ENCODE data around the gene SLC35E4. TPM values are rescaled to one million over a fixed set of nuclear protein-coding genes. Genes with fewer than 3 reads are reported as not detected.
"Not testable (repeated sequence)": the region's sequence is repeated elsewhere in the genome, so short reads cannot be mapped to it uniquely, and the experiment has no call there.

Gene SLC35E4, protein sequence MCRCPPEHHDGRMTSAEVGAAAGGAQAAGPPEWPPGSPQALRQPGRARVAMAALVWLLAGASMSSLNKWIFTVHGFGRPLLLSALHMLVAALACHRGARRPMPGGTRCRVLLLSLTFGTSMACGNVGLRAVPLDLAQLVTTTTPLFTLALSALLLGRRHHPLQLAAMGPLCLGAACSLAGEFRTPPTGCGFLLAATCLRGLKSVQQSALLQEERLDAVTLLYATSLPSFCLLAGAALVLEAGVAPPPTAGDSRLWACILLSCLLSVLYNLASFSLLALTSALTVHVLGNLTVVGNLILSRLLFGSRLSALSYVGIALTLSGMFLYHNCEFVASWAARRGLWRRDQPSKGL
- 3.5 TPM for polyA plus RNA-seq (ENCODE audit: insufficient read length)

DNA sequence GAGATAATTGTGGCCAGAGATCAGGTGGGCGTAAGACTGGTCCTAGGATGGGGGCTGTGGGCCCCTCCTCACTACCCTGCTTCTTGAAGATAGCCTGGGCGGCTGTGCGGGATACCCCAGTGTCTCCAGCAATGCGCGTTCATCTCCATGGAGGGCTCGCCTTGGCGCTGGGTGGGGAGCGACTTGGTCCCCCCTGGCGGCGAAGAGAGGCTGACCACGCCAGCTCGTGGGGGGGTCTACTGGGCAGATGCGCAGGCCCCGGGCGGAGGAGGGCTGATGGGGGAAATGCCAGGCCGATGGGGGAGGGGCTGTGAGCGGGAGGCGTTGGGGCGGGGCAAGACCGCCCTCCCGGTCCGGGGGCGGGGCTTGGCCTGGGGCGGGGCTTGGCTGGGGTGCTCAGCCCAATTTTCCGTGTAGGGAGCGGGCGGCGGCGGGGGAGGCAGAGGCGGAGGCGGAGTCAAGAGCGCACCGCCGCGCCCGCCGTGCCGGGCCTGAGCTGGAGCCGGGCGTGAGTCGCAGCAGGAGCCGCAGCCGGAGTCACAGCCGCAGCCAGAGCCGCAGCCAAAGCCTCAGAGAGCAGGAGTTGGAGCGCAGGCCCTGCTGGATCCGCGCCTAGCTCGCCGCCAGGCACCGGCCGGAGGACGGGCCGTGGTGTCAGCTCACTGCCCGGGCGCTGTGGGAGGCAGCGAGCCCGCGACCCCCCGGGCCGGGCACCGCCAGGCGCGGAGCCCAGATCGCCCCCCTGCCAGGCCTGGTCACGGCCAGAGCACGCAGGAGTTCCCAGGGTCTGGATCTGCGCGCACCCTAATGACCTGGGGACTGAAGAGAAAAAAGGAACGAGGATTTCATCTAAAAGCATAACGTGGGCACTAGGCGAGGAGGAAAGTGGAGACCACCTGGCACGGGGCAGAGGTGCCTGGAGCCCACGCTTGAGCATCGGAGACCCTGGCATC, at the start of gene SLC35E4:
Gene SLC35E4, plus strand, starts transcription at position 509 of the 953 bp plus-strand sequence. CDS start 670 bp downstream, outside the sequence.
- DNase-seq (ENCODE audit: low read depth), result peak; percentile 28

DNA sequence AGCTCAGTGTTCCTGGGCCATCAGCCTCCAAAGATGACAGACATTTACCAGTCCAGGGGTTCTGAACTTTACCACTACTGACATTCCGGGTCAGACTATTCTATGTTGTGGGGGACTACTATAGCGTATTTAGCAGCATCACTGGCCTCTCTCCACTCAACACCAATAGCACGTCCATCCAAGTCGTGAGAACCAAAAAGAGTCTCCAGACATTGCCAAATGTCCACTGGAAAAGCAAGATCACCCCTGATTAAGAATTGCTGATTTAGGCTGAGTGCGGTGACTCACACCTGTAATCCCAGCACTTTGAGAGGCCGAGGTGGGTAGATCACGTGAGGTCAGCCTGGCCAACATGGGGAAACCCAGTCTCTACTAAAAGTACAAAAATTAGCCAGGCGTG, 49.2 kb upstream of the SLC35E4 start:
- DNase-seq (ENCODE audit: low read depth), result no peak

DNA sequence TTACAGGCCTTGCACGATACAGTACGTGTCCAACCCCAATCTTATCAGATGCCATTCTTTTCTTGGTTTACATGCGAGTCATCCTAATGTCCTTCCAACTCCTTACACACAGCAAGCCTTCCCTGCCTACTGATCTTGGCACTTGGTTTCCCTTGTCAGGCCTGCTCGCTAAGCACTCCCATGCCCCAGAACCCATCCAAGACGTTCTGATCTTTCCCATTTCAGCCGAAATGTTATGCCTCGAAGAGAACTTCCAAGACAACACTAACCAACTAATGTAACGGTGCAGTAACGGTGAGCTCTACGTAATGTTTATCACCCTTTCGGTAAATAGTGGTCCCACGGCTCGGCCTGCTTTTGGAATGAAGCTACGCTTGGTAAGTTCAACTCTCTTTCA, 44.4 kb upstream of the SLC35E4 start:
- DNase-seq (ENCODE audit: low read depth), result no peak

DNA sequence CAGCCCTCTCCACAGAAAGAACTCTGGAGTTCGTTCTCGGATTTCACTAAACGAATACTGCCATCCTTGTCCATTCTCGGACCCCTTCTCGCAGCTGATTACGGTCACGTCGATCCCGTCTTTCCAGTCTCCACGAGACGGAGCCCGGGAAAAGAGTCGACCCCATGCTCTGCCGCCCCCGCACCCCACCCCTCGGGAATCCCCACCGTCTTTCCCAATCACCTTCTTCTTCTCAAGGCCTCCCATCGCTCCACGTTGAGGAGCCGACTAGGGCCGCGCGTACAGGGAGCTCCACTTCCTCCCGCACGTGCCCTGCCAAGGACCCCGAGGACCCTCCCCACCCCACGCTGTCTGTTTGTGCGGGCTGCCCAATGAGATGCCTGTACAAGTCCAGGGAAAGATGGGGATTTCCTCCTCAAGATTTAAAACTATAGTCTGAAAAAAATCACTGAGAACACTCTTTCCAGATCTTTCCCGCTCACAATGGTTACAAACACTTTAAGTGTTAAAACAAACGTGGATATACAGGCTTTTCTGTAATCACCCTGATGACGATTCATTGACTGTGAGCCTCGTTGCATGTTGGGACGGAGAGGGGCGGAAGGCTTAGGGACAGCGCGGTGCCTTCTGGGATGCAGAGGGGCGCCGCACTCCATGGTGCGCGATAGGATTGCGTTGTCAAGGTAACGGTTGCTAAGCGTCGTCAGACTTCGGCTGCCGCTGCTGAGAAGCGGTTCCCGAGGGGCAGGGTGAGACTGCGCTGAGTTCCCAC, 43.8 kb upstream of the SLC35E4 start, which contains the start of gene PES1:
Gene PES1, minus strand, starts transcription at position 323 of the 772 bp plus-strand sequence. Its CDS starts 77 bp downstream, at position 246.
- peak; percentile 99 for DNase-seq (ENCODE audit: low read depth)

DNA sequence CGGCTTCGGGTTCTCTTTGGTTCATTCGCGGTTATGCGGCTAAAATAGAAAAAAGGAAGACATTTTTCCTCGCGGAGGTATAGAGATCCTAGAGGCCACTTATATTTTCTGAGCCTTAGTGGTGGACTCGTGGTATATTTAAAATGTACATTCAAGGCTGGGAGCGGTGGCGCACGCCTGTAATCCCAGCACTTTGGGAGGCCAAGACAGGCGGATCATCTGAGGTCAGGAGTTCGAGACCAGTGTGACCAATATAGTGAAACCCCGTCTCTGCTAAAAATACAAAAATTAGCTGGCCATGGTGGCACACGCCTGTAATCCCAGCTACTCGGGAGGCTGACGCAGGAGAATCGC, 43.2 kb upstream of the SLC35E4 start:
- not testable (repeated sequence) for DNase-seq (ENCODE audit: low read depth)

DNA sequence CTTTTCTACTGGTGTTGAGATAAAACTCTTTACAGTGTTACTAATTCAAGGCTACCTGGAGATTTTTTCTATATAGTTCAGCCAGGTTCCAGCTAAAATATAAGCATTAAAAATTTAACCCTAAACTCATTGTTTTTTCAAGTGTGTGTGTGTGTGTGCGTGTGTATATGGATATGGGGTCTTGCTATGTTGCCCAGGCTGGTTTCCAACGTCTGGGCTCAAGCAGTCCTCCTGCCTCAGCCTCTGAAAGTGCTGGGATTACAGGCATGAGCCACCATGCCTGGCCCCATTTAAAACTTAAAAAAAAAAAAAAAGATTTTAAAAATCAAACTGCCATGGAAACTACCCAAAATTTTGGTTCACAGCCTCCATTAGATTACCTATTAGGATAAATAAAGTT, 39.4 kb upstream of the SLC35E4 start:
- DNase-seq (ENCODE audit: low read depth), result no peak

DNA sequence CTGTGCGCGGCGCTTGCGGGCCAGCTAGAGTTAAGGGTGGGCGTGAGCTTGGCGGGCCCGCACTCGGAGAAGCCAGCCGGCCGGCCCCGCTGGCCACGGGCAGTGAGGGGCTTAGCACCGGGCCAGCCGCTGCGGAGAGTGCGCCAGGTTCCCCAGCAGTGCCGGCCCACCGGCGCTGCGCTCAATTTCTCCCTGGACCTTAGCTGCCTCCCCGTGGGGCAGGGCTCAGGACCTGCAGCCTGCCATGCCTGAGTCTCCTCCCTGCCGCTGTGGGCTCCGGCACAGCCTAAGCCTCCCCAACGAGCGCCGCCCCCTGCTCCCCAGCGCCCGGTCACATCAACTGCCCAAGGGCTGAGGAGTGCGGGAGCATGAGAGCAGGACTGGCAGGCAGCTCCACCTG, 38.7 kb upstream of the SLC35E4 start:
- no peak for DNase-seq (ENCODE audit: low read depth)

DNA sequence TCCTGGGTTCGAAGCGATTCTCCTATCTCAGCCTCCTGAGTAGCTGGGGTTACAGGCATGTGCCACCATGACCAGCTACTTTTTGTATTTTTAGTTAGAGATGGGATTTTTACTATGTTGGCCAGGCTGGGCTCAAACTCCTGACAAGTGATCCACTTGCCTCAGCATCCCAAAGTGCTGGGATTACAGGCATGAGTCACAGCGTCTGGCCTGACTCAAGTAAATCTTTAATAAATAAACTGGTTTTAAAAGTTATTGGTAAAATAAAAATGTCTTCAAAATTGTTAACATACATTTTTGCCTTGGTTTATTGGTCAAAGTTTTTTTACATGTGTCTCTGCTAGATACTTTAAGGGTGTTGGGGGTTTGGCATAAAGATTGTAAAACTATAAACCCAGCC, 36.6 kb upstream of the SLC35E4 start:
- no peak for DNase-seq (ENCODE audit: low read depth)

DNA sequence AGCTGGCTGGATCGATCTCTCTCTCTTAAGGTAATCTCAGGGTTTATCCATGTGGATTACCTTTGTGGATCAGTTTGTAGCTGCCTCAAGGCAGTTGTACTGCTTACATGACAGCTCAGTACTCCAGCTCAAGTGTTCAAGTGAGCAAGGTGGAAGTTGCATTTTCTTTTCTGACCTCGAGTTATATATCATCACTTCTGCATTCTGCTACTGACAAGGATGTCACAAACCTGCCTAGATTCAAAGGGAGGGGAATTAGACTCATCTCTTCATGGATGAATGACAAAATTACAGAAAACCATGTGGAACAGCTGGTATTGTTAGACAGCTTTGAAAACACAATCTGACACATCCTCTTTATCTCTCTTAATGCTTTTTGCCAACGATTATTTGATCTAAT, 34.7 kb upstream of the SLC35E4 start:
- DNase-seq (ENCODE audit: low read depth), result no peak

DNA sequence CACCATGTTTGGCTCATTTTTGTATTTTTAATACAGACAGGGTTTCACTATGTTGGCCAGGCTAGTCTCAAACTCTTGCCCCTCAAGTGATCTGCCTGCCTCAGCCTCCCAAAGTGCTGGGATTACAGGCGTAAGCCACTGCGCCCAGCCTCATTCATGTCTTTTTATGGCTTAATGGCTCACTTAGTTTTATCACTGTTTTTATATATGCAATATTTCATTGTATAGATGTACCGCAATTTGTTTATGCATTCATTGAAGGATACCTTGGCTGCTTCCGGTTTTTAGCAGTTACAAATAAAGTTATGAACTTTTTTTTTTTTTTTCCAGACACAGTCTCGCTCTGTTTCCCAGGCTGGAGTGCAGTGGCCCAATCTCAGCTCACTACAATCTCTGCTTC, 34.1 kb upstream of the SLC35E4 start:
- no peak for DNase-seq (ENCODE audit: low read depth)

DNA sequence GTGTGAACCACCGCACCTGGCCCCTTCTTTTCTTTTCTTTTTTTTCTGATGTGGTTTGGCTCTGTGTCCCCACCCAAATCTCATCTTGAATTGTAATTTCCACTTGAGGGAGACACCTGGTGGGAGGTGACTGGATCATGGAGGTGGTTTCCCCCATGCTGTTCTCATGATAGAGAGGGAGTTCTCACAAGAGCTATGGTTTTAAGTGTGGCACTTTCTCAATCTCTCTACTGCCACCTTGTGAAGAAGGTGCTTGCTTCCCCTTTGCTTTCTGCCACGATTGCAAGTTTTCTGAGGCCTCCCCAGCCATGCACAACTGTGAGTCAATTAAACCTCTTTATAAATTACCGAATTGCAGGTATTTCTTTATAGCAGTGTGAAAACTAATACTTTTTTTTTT, 33.5 kb upstream of the SLC35E4 start:
- no peak for DNase-seq (ENCODE audit: low read depth)

DNA sequence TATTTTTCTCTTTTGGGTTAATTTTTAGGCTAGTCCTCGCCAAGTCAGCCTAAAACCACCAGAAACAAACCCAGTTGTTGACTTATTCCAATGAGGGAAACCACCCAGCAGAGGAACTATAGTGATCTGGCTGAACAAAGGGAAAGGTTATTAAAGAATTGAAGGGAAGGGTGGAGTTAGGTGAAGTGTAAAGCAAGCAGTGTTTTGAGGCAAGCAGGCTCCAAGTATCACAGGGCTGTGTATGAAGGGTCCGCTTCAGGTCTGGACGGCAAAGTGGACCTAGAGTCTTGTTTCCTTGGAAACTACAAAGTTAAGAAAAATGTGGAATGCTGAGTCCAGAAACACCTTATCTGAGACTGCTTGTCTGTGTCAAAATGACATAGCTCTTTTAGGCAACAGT, 31.8 kb upstream of the SLC35E4 start:
- no peak for DNase-seq (ENCODE audit: low read depth)

DNA sequence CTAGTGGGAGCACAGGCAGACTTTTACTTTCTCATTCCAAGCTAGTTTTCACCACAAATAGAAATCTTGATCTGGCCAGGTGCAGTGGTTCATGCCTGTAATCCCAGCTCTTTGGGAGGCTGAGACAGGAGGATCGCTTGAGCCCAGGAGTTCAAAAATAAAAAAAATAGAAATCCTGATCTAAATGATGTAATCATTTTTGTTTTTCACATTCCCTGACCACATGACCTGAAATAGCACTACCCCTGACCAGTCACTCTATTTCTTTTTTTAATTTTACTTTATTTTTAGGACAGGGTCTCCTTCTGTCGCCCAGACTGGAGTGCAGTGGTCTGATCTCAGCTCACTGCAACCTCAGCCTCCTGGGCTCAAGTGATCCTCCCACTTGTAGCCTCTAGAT, 30.9 kb upstream of the SLC35E4 start:
- no peak for DNase-seq (ENCODE audit: low read depth)

DNA sequence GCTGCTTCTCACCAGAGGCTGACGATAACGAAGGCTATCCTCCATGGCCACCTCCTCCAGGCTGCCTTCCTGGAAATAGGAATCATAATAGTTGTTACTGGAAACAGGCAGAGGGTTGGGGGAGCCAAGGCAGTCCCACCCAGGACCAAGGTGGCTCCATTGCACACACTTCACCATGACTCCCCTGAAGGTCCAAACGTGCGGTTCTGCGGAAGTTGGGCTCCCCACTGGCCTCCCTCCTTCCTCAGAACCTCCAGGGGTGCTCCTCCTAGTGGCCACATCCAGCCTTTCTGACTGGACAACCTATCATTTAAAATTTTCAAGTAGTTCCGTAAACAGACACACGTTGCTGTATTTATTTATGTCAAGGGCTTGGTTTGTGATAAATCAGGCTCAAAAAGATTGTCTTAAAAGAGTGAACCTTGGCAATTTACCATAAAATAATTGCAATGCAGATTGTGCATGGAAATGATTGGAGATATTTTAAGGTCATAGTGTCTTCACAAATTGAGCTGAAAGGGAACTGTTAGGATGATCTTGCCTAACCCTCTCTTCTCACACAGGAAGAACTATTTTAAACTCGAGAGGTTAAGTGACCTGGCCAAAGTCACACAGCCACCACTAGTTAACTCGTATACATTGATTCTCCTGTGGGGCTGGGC, 30.0 kb upstream of the SLC35E4 start:
- DNase-seq (ENCODE audit: low read depth), result no peak

DNA sequence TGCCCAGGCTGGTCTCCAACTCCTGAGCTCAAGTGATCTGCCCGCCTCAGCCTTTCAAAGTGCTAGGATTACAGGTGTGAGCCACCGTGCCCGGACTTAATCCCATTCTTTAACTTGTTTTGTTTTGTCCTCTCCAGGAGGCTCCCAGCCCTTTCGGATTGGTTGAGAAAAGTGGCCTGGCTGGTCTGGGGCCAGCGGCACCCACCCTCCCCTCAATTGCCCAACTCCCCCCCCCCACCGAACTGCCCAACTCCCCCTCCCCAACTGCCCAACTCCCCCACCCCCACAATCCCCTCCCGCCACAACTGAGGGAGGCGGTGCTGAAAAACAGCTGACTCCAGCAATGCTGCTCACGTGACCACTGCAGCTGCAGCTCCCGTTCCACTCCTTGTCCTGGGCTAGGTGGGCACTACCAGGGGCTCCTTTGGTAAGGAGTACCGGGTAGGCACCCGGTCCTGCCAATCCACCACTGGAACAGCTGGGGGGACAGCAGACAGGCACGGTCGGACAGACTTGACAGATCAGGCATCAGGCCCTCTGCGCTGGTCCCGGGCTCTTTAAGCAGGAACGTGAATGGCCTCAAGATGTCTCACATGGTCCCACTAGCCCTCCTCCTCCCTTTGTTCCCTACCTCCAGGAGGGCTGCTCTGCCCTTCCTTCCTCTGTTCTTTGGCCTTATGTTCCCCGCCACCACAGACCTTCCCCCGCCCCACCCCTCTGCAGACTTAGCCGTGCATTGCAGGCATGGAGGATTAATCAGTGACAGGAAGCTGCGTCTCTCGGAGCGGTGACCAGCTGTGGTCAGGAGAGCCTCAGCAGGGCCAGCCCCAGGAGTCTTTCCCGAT, 28.9 kb upstream of the SLC35E4 start, which contains the start of gene TCN2:
Gene TCN2, plus strand, starts transcription at position 720 of the 845 bp plus-strand sequence. CDS start 158 bp downstream, outside the sequence.
- DNase-seq (ENCODE audit: low read depth), result peak; percentile 34

DNA sequence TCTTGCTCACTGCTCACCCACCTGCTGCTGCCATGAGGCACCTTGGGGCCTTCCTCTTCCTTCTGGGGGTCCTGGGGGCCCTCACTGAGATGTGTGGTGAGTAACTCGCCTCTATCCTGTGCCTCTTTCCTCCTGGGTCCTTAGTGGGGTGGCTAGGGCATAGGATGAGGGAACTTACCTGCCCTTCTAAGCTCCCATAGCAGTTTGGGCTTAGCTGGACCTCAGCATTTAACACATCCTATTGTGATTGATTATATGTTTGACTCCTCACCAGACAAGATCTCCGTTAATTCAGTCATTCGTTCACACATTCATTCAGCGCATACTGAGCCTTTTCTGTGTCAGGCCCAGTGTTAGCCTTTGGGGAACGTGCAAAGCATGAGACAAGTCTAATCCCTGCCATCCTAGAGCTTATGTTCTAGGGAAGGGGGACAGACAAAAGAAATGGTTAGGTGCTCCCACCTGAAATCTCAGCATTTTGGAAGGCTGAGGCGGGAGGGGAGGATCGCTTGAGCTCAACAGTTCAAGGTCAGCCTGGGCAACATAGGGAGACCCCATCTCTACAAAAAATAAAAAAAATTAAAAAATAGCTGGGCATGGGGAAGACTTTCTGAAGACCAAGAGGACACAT, 28.2 kb upstream of the SLC35E4 start:
- DNase-seq (ENCODE audit: low read depth), result no peak

DNA sequence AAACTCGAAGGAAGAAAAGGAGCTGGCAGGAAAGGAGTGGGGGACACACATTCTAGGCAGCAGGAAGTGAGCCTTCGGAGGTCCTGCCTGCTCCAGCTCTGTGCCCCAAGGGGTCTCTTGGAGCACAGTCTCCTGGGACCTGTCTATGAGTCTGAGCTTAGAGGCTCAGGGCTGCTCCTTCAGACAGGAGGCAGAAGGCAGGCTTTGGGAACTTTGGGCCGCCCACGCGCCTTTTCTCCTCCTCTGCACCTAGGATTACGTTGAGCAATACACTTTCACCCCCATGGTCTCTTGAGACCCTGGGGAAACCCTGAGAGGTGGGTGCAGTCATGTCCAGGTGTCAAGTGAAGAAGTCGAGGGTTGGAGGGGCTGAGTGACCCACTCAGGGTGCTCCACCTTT, 27.6 kb upstream of the SLC35E4 start:
- DNase-seq (ENCODE audit: low read depth), result no peak

DNA sequence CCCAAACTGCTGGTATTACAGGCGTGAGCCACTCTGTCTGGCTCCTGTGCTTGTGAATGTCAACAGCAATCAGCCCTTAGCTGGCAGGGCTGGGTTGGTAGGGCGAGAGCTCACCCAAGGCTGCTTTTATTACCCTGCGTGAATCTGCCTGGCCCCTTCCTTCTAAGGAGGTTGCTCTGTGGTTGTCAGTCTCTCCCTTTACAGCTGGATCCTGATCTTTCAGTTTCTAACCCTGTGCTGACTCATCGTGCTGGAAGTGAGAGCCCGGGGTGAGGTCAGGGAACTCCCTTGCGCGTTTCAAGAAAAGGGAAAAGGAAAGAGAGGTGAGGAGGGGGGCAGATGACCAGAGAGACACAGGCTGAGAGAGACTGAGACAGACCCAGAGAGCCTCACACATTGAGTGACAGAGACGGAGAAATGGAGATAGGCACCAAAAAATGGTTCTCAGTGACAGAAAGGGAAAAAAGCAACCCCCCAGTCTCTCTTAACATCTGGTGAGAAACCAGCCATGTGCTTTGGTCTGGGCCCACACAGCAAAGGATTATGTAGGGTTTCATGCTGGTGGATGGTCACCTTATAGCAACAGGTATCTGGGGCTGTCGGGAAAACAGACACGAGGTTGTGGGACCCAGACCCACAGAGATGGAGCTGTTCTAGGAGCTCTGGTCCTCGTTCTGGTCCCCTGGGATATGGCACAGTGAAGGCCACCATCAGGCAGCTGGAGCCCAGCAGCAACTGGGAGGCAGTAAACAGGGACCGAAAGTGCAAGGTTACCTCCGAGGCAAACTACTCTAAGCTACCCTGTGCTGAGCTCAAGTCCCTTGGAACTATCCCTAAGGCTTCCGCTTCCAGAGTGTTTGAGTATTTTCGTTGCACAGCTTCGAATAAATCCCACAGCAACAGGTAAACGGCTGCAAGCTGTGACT, 26.1 kb upstream of the SLC35E4 start:
- DNase-seq (ENCODE audit: low read depth), result no peak

DNA sequence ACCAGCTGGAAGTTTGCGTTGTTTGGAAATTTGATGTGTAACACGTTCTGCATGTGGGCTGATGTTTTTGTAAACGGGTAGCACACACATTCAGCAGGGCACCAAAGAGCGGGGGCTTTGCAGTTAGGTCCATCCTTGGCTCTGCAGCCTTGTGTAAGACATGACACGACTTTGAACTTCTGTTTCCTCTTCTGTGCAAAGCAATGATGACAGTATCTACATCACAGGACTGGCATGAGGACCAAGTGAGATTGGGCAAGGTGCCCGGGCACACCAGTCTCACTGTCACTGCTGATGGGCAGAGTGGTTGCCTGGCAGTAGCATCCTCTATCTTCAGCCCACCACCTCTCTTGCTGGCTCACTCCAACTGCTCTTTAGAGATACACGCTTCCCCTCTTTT, 25.3 kb upstream of the SLC35E4 start:
- DNase-seq (ENCODE audit: low read depth), result no peak
